Activated T-cell treated with anti-CD3 and anti-CD28 coated beads, Interleukin-2, amount 50 U/mL, for 72 hours (primary cell): ENCODE data around the gene ENPP7. TPM values are rescaled to one million over a fixed set of nuclear protein-coding genes. Genes with fewer than 3 reads are reported as not detected.
A peak's percentile ranks its signal among the peaks of the same experiment; 100 is the strongest.

ENCODE experiments used
- ATAC-seq, 2 donors: fragments of 150-1000 bp; cut with Tn5 transposase; replicated peaks in 1 of 2; 2 replicates each; pipeline ENCODE4 v1.10.0; 2021; ENCODE audit warnings: moderate library complexity in 2 of 2, mild to moderate bottlenecking in 1 of 2
- DNase-seq, 2 donors: peaks; one replicate each; pipeline ENCODE4 v3.0.0; 2021 to 2022; ENCODE audit warnings: mixed read lengths in 1 of 2
- H3K27ac Mint-ChIP-seq: one replicate; pipeline ENCODE4 v1.8.0; 2022; ENCODE audit warnings: mild to moderate bottlenecking, moderate library complexity, mixed read lengths
- H3K27me3 Mint-ChIP-seq: one replicate; pipeline ENCODE4 v1.8.0; 2022; ENCODE audit warnings: low read depth, mixed read lengths
- H3K36me3 Mint-ChIP-seq, 2 donors: one replicate each; pipeline ENCODE4 v1.8.0; 2022; ENCODE audit warnings: mixed read lengths in 2 of 2, mild to moderate bottlenecking in 1 of 2; ENCODE audit not compliant: insufficient read depth in 2 of 2
- H3K4me1 Mint-ChIP-seq: one replicate; pipeline ENCODE4 v1.8.0; 2022; ENCODE audit warnings: low read depth, mixed read lengths
- H3K4me3 Mint-ChIP-seq, 2 donors: one replicate each; pipeline ENCODE4 v1.8.0; 2022; ENCODE audit warnings: mild to moderate bottlenecking in 2 of 2, mixed read lengths in 2 of 2, moderate library complexity in 2 of 2
- H3K9me3 Mint-ChIP-seq, 2 donors: one replicate each; pipeline ENCODE4 v1.8.0; 2022; ENCODE audit warnings: mixed read lengths in 2 of 2
- total RNA-seq, 2 donors: library from RNA; stranded (reverse); gene quantifications; one replicate each; pipeline ENCODE4 v1.2.3, GENCODE V29; 2022

The ENPP7 gene
- total RNA-seq, 2 donors from 2014 or later = not detected

- Mint-ChIP-seq H3K36me3 (no peaks in the 10 kb centered on the region), H3K27ac (no peak overlapping the region), H3K4me1 (peaks cover 18% of the 10 kb centered on the region), H3K4me3 (no peak overlapping the region), H3K9me3 (no peaks in the 10 kb centered on the region), H3K27me3 (peaks cover 51% of the 10 kb centered on the region)
- no peak for ATAC-seq
- DNase-seq = no peak
Measured at GRCh38 chr17:79785017-79785899, 54.5 kb downstream of the ENPP7 start.

GRCh38 chr17:79785900-79786810 lies 55.4 kb downstream of the ENPP7 start:
- Mint-ChIP-seq H3K27ac (no peak overlapping the region), H3K4me3 (no peak overlapping the region), H3K9me3 (no peaks in the 10 kb centered on the region), H3K27me3 (peaks cover 47% of the 10 kb centered on the region), H3K36me3 (no peaks in the 10 kb centered on the region), H3K4me1 (peaks cover 11% of the 10 kb centered on the region)
- no peak for DNase-seq
- no peak for ATAC-seq

- Mint-ChIP-seq H3K4me1 (peaks cover 2% of the 10 kb centered on the region), H3K9me3 (no peaks in the 10 kb centered on the region), H3K4me3 (no peak overlapping the region), H3K27ac (no peak overlapping the region), H3K36me3 (no peaks in the 10 kb centered on the region), H3K27me3 (peaks cover 43% of the 10 kb centered on the region)
- DNase-seq = no peak
- ATAC-seq = no peak
Measured at GRCh38 chr17:79786930-79787643, 56.3 kb downstream of the ENPP7 start.

GRCh38 chr17:79788455-79788854 lies 57.7 kb downstream of the ENPP7 start:
- no peak overlapping the region for H3K4me3 Mint-ChIP-seq
- H3K27me3 Mint-ChIP-seq = peaks cover 36% of the 10 kb centered on the region
- H3K4me1 Mint-ChIP-seq = no peaks in the 10 kb centered on the region
- no peak for DNase-seq
- H3K9me3 Mint-ChIP-seq = no peaks in the 10 kb centered on the region
- H3K27ac Mint-ChIP-seq = no peak overlapping the region
- ATAC-seq = no peak
- H3K36me3 Mint-ChIP-seq = no peaks in the 10 kb centered on the region

GRCh38 chr17:79788989-79789942 lies 58.5 kb downstream of the ENPP7 start:
- ATAC-seq = no peak
- peak overlapping the region; percentile 14 to 49 for H3K4me3 Mint-ChIP-seq
- H3K9me3 Mint-ChIP-seq = no peaks in the 10 kb centered on the region

GRCh38 chr17:79789943-79790804 lies 59.4 kb downstream of the ENPP7 start:
- H3K4me1 Mint-ChIP-seq = no peaks in the 10 kb centered on the region
- H3K27ac Mint-ChIP-seq = no peak overlapping the region
- no peaks in the 10 kb centered on the region for H3K9me3 Mint-ChIP-seq
- peaks cover 42% of the 10 kb centered on the region for H3K27me3 Mint-ChIP-seq
- DNase-seq = peak; percentile 53 to 65
- H3K4me3 Mint-ChIP-seq = peak overlapping the region; percentile 18 to 22
- ATAC-seq = peak; percentile 67 to 69
- no peaks in the 10 kb centered on the region for H3K36me3 Mint-ChIP-seq

More at GRCh38 chr17:79788989-79789942, 58.5 kb downstream of the ENPP7 start:
- no peaks in the 10 kb centered on the region for H3K4me1 Mint-ChIP-seq
- no peak for DNase-seq
- H3K27me3 Mint-ChIP-seq = peaks cover 42% of the 10 kb centered on the region
- no peaks in the 10 kb centered on the region for H3K36me3 Mint-ChIP-seq
- no peak overlapping the region for H3K27ac Mint-ChIP-seq

GRCh38 chr17:79790805-79791734 lies 60.3 kb downstream of the ENPP7 start:
- ATAC-seq (peak; percentile 21 to 29), DNase-seq (no peak)
- Mint-ChIP-seq H3K4me3 (peak overlapping the region; percentile 24 to 56), H3K9me3 (no peaks in the 10 kb centered on the region), H3K4me1 (peaks cover 5% of the 10 kb centered on the region), H3K36me3 (no peaks in the 10 kb centered on the region), H3K27ac (no peak overlapping the region), H3K27me3 (peaks cover 42% of the 10 kb centered on the region)

- DNase-seq (no peak), ATAC-seq (no peak)
- peaks cover 10% of the 10 kb centered on the region for H3K4me1 Mint-ChIP-seq
- H3K9me3 Mint-ChIP-seq = no peaks in the 10 kb centered on the region
- no peak overlapping the region for H3K4me3 Mint-ChIP-seq
- no peak overlapping the region for H3K27ac Mint-ChIP-seq
- H3K27me3 Mint-ChIP-seq = peaks cover 39% of the 10 kb centered on the region
- no peaks in the 10 kb centered on the region for H3K36me3 Mint-ChIP-seq
Measured at GRCh38 chr17:79791735-79792161, 61.0 kb downstream of the ENPP7 start.
